Cardiac muscle cell (in vitro differentiated cells and primary cell): ENCODE results near the gene SCGB2B2. TPM values are rescaled to one million over a fixed set of nuclear protein-coding genes. Genes with fewer than 3 reads are reported as not detected.
"Not testable (repeated sequence)": the region's sequence is repeated elsewhere in the genome, so short reads cannot be mapped to it uniquely, and the experiment has no call there.

Experiments used
- DNase-seq, 2 donors: peaks; one replicate each; pipeline versions ENCODE4 v3.0.0 to v3.0.0-alpha.2; 2010 to 2017; ENCODE audit warnings: low read depth in 1 of 2, low spot score in 1 of 2
- H3K27ac ChIP-seq: fragments of 200-600 bp; sonication (generic); 2 replicates; pipeline ENCODE4 v1.5.1; 2016
- H3K27me3 ChIP-seq: fragments of 200-600 bp; sonication (generic); 2 replicates; pipeline ENCODE4 v1.6.0; 2016; ENCODE audit warnings: control low read depth
- H3K36me3 ChIP-seq: fragments of 200-600 bp; sonication (generic); 2 replicates; pipeline ENCODE4 v1.5.1; 2016; ENCODE audit warnings: control low read depth
- H3K4me1 ChIP-seq: fragments of 200-600 bp; sonication (generic); 2 replicates; pipeline ENCODE4 v1.8.1; 2017; ENCODE audit warnings: low read depth, mild to moderate bottlenecking, mixed run types
- H3K4me3 ChIP-seq: fragments of 200-600 bp; sonication (generic); 2 replicates; pipeline ENCODE4 v1.5.1; 2016; ENCODE audit warnings: mild to moderate bottlenecking
- H3K9me3 ChIP-seq: fragments of 200-600 bp; sonication (generic); 2 replicates; pipeline ENCODE4 v1.5.1; 2017; ENCODE audit warnings: low read depth, mild to moderate bottlenecking, control low read depth
- CTCF ChIP-seq: IDR thresholded peaks from 2 replicates; pipeline ENCODE4 v1.5.1; 2012; ENCODE audit warnings: low read depth, mild to moderate bottlenecking, low read length
- polyA plus RNA-seq: library from polyadenylated mRNA; unstranded; fragments of >200 nt; fragmentation: Nextera tagmentation; extraction: Ambion mirVana; gene quantifications from 2 replicates; pipeline ENCODE4 v1.2.1, GENCODE V29; 2016
- total RNA-seq: library from RNA; depleted of rRNA; stranded (reverse); fragments of >200 nt; gene quantifications from 2 replicates; pipeline ENCODE4 v1.2.3, GENCODE V29; 2016

SCGB2B2 gene
- total and polyA plus RNA-seq, 2 experiments from 2014 or later: 0.23 to 0.27 TPM

- Histone ChIP-seq H3K9me3 (no peaks in the 10 kb centered on the region), H3K4me3 (no peak overlapping the region), H3K27ac (no peak overlapping the region), H3K4me1 (no peaks in the 10 kb centered on the region), H3K27me3 (no peaks in the 10 kb centered on the region), H3K36me3 (no peaks in the 10 kb centered on the region)
- no peak for TF ChIP-seq CTCF
- DNase-seq: no peak
Observed at GRCh38 chr19:34671972-34672371, 5.0 kb downstream of the SCGB2B2 start.

- no peaks in the 10 kb centered on the region for H3K36me3 ChIP-seq
- H3K4me3 ChIP-seq: no peak overlapping the region
- TF ChIP-seq CTCF: no peak
Observed at GRCh38 chr19:34669305-34669704, 7.7 kb downstream of the SCGB2B2 start.

GRCh38 chr19:34668690-34669089, 8.3 kb downstream of the SCGB2B2 start:
- not testable (repeated sequence) for H3K27me3 ChIP-seq, H3K4me3 ChIP-seq, H3K9me3 ChIP-seq, H3K4me1 ChIP-seq, DNase-seq, H3K27ac ChIP-seq, H3K36me3 ChIP-seq

More at GRCh38 chr19:34669305-34669704, 7.7 kb downstream of the SCGB2B2 start:
- DNase-seq: no peak
- Histone ChIP-seq H3K9me3 (no peaks in the 10 kb centered on the region), H3K27ac (no peak overlapping the region), H3K27me3 (no peaks in the 10 kb centered on the region), H3K4me1 (no peaks in the 10 kb centered on the region)

GRCh38 chr19:34668077-34668689, 8.8 kb downstream of the SCGB2B2 start:
- H3K27ac ChIP-seq, H3K4me1 ChIP-seq, DNase-seq, H3K9me3 ChIP-seq, H3K36me3 ChIP-seq, H3K27me3 ChIP-seq, H3K4me3 ChIP-seq: not testable (repeated sequence)

GRCh38 chr19:34667349-34668076, 9.4 kb downstream of the SCGB2B2 start:
- Histone ChIP-seq H3K4me3 (no peak overlapping the region), H3K9me3 (no peaks in the 10 kb centered on the region), H3K27ac (no peak overlapping the region), H3K4me1 (no peaks in the 10 kb centered on the region), H3K36me3 (no peaks in the 10 kb centered on the region), H3K27me3 (no peaks in the 10 kb centered on the region)
- peak in 1 of 2 donors; percentile 17 for DNase-seq
- no peak for TF ChIP-seq CTCF

GRCh38 chr19:34666958-34667265, 10.0 kb downstream of the SCGB2B2 start:
- TF ChIP-seq CTCF: no peak
- Histone ChIP-seq H3K9me3 (no peaks in the 10 kb centered on the region), H3K36me3 (no peaks in the 10 kb centered on the region), H3K4me1 (no peaks in the 10 kb centered on the region), H3K27me3 (no peaks in the 10 kb centered on the region), H3K4me3 (no peak overlapping the region), H3K27ac (no peak overlapping the region)
- DNase-seq: no peak
